Subcutaneous abdominal adipose tissue (tissue), 5 donors: Measurements from ENCODE around the gene ZBTB16.

ENCODE experiments used
- H3K27ac ChIP-seq: one replicate; pipeline ENCODE4 v1.7.0; 2013; ENCODE audit warnings: low read depth, mild to moderate bottlenecking, inconsistent platforms, low read length, moderate library complexity
- H3K27me3 ChIP-seq, 5 donors: one replicate each; pipeline ENCODE4 v1.7.0; 2013; ENCODE audit warnings: low read length in 5 of 5, inconsistent platforms in 1 of 5; ENCODE audit not compliant: control insufficient read depth in 5 of 5, insufficient read depth in 4 of 5
- H3K36me3 ChIP-seq, 5 donors: one replicate each; pipeline ENCODE4 v1.7.0; 2013; ENCODE audit warnings: low read length in 5 of 5; ENCODE audit not compliant: control insufficient read depth in 5 of 5, insufficient read depth in 5 of 5
- H3K4me1 ChIP-seq, 5 donors: one replicate each; pipeline ENCODE4 v1.7.0; 2013; ENCODE audit warnings: low read length in 5 of 5, mild to moderate bottlenecking in 3 of 5, moderate library complexity in 1 of 5; ENCODE audit not compliant: control insufficient read depth in 5 of 5, insufficient read depth in 5 of 5
- H3K4me3 ChIP-seq, 5 donors: one replicate each; pipeline ENCODE4 v1.7.0; 2013; ENCODE audit warnings: low read length in 5 of 5, low read depth in 1 of 5
- H3K9ac ChIP-seq, 5 donors: one replicate each; pipeline ENCODE4 v1.7.0; 2013; ENCODE audit warnings: low read length in 5 of 5, mild to moderate bottlenecking in 4 of 5, moderate library complexity in 3 of 5
- H3K9me3 ChIP-seq, 5 donors: one replicate each; pipeline ENCODE4 v1.7.0; 2013; ENCODE audit warnings: low read length in 5 of 5; ENCODE audit not compliant: control insufficient read depth in 5 of 5
- donor health status: healthy.
- donor health status: healthy.
- donor health status: healthy.
- donor health status: healthy.
- donor health status: healthy.

The ZBTB16 gene

DNA sequence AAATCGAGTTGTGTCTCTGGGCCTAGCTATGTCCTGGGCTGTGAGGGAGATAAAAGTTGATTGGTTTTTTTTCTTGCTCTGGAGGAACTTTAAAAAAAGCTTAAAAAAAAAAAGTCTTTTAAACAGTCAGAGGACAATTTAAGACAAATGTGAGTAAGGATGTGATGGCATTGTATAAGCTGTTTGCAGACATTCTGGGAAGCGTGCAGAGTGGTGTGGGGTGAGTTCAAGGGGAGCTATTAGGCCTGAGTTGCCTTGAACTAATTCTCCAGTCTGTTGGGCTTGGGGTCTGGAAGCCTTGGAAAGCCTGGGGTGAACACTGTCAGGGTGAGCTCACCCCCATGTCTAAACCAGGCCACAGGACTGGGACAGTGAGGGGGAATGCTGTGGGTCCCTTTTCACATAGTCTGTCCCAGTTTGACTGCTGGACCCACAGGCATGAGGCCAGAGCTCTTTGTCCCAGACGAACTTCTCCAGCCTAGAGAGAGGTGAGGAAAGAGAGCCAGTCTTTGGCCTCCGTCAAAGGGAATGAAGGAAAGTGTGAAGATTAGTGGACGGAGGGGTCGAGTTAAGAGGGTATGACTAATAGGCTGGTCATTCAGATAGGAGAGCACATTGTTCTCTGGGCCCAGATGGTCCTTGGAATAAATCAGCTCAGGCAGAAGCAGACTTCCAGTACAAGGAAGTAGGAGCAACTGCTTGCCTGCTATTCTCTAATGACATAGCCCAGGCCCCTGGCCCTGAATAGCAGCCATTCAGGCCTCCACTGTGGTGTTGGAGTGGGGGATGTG is 160.2 kb downstream of the ZBTB16 start:
- H3K4me1 ChIP-seq: peaks cover 0 to 39% (median 26%) of the 10 kb centered on the region in 5 donors
- no peaks in the 10 kb centered on the region for H3K27me3 ChIP-seq
- H3K36me3 ChIP-seq: peaks cover 0 to 28% (median 16%) of the 10 kb centered on the region in 5 donors
- H3K9ac ChIP-seq: no peak overlapping the region
- no peaks in the 10 kb centered on the region for H3K9me3 ChIP-seq
- no peak overlapping the region for H3K27ac ChIP-seq
- no peak overlapping the region for H3K4me3 ChIP-seq

DNA sequence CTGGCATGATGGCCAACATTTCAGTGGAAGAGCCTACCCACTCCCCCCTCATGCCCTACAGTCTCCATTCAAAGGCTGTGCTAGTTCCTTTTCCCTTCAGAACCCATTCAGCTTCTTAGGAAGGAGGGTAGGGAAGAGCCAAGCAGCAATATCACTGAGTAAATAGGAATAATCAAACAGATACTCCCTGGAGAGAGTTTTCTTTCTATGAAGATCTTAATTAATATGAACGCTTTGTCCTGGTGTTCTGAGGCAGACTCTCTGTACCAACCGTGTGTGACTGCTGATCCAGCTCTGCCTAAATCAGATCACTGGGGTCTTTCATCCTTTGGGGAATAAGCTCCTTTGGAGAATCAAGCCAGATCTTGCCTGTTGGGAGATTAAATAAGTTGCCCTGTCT is 161.5 kb downstream of the ZBTB16 start:
- no peak overlapping the region for H3K9ac ChIP-seq
- no peaks in the 10 kb centered on the region for H3K27me3 ChIP-seq
- H3K4me1 ChIP-seq: peaks cover 0 to 35% (median 24%) of the 10 kb centered on the region in 5 donors
- H3K4me3 ChIP-seq: no peak overlapping the region
- H3K36me3 ChIP-seq: peaks cover 0 to 22% (median 12%) of the 10 kb centered on the region in 5 donors
- H3K27ac ChIP-seq: no peak overlapping the region
- H3K9me3 ChIP-seq: no peaks in the 10 kb centered on the region

DNA sequence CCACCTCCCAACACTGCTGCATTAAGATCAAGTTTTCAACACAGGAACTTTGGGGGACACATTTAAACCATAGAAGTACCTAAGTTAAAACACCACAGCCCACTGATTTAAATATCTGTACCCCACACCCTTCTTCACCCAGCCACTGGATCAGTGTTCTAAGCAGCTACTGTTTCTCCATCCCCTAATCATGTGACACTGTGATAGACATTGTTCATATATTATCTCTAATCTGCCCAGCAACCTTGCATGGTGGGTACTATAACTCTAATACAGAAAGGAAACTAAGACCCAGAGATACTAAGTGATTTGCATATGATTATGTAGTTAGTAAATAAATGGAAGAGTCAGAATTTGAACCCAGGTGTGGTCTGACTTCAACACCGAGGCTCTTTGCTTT is 166.2 kb downstream of the ZBTB16 start:
- Histone ChIP-seq H3K4me1 (peaks cover 0 to 20% (median 13%) of the 10 kb centered on the region in 5 donors), H3K4me3 (no peak overlapping the region), H3K9ac (no peak overlapping the region), H3K9me3 (no peaks in the 10 kb centered on the region), H3K27me3 (no peaks in the 10 kb centered on the region), H3K36me3 (peaks cover 0 to 24% (median 19%) of the 10 kb centered on the region in 5 donors), H3K27ac (no peak overlapping the region)

DNA sequence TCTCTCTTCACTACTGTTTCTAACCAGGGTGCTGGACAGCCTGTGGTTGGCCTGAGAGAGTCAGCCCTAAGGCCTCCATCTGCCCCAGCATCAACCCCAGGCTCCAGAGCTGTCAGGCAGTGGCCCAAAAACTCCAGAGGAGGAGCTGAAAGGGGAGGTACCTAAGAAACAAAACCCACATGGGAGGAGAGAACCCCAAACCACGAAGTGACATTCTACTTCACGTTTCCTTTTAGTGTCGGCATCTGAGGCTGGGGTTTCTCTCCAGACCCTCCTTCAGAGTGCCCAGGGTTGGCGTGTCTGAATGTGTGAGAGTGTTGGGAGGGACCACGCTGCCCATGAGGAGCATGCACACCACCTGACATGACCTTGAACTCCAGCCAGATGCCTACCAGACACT is 166.8 kb downstream of the ZBTB16 start:
- H3K27ac ChIP-seq: no peak overlapping the region
- no peak overlapping the region for H3K9ac ChIP-seq
- H3K36me3 ChIP-seq: peaks cover 0 to 24% (median 19%) of the 10 kb centered on the region in 5 donors
- no peaks in the 10 kb centered on the region for H3K9me3 ChIP-seq
- no peak overlapping the region for H3K4me3 ChIP-seq
- peaks cover 0 to 20% (median 13%) of the 10 kb centered on the region in 5 donors for H3K4me1 ChIP-seq
- H3K27me3 ChIP-seq: no peaks in the 10 kb centered on the region

DNA sequence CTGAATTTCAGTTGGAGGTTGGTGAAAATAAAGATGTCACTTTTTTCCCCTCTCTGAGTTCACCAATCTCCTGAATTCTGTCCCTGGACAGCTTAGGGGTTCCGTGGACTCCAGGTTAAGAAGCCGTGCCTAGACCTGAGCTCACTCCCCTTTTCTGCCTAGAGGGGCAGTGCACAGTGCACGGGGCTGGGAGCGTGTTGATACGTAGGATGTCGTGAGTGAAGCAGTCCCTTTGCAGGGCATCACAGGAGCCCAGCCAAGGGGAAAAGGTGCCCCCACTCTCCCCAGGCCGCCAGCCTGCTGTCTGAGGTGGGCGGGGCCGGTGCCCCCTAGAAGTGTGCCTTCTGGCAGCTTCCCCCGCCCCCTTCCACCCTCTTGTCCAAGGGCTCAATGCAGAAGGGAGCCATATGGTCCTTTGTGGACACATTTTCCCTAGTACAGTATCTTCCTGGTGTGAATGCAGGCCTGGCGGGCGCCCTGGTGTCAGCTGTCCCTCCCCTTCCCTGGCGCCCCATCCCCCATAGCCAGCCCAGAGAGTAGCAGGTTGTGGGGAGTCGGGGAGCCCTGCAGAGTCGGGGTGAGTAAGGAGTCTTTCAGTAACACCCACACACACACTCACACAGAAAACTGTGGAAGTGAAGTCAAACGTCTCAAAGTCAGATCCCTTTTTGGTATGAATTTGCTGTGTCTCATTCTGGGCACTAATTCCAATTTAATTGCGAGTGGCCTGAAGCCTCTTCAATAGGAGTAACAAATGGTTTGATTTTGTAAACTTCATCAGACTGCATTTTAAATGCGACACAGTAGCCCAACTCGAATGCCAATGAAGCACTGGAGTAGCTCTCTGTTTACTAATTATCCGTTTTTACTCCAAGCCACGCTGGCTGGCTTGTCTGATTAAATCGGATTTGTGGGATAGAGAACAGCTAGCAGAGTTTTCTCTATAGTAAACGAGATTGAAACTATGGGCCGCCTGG is 169.2 kb downstream of the ZBTB16 start:
- H3K9me3 ChIP-seq: no peaks in the 10 kb centered on the region
- peak overlapping the region in 2 of 5 donors; percentile 7 to 30 for H3K4me3 ChIP-seq
- H3K36me3 ChIP-seq: peaks cover 0 to 11% (median 9%) of the 10 kb centered on the region in 5 donors
- no peaks in the 10 kb centered on the region for H3K27me3 ChIP-seq
- H3K9ac ChIP-seq: peak overlapping the region in 1 of 5 donors; percentile 38
- peaks cover 2 to 40% (median 30%) of the 10 kb centered on the region in 5 donors for H3K4me1 ChIP-seq
- no peak overlapping the region for H3K27ac ChIP-seq

DNA sequence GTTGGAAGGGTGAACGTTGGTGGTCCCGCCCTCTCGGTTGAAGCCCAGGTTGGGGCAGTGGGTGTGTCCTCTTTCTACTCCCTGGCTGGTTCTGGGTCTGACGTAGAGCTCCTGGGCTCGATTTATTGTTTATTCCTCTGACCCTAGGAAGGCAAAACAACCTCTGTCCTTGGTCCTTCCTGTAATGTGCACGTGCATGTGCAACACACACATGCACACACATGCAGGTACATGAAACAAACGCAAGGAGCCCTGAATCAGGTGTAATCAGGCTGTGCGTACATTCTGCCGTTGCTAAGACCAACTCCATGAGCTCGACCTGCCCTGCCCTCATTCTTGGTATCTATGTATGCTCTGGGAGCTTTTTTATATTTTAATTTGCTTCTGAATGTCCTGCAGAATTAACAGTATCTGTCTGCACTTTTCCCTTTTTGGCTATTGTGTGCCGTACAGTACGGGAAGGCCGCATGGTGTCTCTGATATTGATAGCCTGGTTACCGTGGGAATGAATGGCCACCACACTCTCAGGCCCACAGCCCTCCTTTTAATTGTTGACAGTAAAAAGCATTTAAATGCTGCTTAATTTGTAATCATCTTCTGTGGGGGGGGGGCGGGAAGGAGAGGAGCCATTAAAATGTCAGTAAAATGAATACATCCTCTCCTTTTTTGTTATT is 170.7 kb downstream of the ZBTB16 start:
- Histone ChIP-seq H3K4me3 (no peak overlapping the region), H3K9me3 (no peaks in the 10 kb centered on the region), H3K36me3 (peaks cover 0 to 11% (median 9%) of the 10 kb centered on the region in 5 donors), H3K27ac (no peak overlapping the region), H3K4me1 (peaks cover 2 to 40% (median 31%) of the 10 kb centered on the region in 5 donors), H3K27me3 (no peaks in the 10 kb centered on the region), H3K9ac (no peak overlapping the region)

DNA sequence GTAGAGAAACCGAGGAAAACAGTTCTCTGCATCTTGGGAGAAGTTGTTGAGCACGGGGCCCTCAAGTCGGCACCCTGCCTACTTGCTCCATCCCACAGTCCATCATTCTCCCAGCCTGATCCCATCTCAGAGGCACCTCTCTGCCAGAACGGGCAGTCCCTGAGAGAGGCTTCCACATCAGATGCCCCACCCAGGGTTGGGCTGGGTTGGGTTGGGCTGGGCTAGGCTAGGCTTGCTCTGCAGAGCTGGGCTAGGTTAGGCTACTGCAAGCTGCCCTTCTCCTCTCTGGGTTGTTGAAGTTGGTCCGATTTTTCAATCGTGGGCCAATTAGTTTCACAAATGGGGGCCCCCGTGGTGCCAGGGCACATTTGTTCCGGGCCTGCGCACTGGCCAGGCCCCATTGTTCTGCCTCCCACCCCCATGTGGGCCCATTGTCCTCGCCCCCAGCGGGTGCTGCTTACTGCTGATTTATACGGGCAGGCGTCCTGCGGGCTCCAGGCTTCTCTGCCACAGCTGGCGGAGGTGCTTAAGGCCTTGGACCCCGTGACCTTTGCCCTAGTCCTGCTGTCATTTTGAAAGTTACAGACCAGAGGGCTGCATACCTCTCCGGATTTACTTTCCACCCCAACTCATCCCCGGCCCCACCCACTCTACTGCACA is 173.0 kb downstream of the ZBTB16 start:
- Histone ChIP-seq H3K9ac (no peak overlapping the region), H3K27ac (no peak overlapping the region)

DNA sequence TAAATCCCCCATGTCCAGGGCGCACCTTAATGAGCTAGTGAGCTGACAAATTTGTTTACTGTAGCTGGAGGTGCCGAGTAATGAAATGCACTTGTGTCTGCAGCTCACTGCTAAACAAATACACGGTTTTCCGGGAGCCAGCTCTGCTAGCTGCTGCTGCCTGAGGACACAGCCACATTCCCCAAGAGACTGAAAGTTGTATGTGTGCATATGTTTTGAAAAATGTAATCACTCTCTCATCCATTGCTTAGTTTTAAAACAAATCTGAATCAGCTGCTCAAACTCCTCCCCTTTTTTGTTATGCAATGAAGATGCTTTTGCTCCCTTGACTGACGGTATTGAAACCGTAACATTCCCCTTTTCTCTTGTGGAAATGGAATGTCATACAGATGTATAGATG is 174.2 kb downstream of the ZBTB16 start:
- Histone ChIP-seq H3K4me3 (no peak overlapping the region), H3K9ac (no peak overlapping the region), H3K36me3 (peaks cover 0 to 7% (median 4%) of the 10 kb centered on the region in 5 donors), H3K27ac (no peak overlapping the region), H3K9me3 (no peaks in the 10 kb centered on the region), H3K4me1 (peaks cover 2 to 43% (median 30%) of the 10 kb centered on the region in 5 donors), H3K27me3 (no peaks in the 10 kb centered on the region)

More for the DNA sequence above, 173.0 kb downstream of the ZBTB16 start:
- Histone ChIP-seq H3K27me3 (no peaks in the 10 kb centered on the region), H3K4me1 (peaks cover 2 to 37% (median 31%) of the 10 kb centered on the region in 5 donors), H3K36me3 (peaks cover 0 to 4% (median 0%) of the 10 kb centered on the region in 5 donors), H3K4me3 (no peak overlapping the region), H3K9me3 (no peaks in the 10 kb centered on the region)

DNA sequence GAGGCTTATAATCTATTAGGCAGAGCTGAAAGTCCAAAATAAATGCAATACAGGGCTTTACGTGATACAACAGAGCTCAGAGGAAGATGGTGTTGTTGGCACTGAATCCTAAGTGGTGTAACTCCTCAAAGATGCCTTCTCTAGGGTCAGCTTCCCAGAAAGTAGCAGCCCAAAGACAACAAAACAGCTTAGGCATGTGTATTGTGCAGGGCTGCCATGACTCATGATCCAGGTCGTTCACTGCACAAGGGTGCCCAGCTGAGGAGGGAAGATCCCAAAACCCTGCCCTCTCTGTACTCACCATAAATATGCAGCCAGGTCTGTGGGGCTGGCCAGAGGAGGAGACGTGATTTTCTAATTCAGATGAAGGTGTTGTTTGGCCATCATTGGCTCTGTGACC is 177.3 kb downstream of the ZBTB16 start:
- H3K27ac ChIP-seq: no peak overlapping the region
- H3K9ac ChIP-seq: no peak overlapping the region
- H3K36me3 ChIP-seq: peaks cover 0 to 23% (median 10%) of the 10 kb centered on the region in 5 donors
- H3K9me3 ChIP-seq: no peaks in the 10 kb centered on the region
- H3K27me3 ChIP-seq: no peaks in the 10 kb centered on the region
- H3K4me1 ChIP-seq: peaks cover 4 to 45% (median 30%) of the 10 kb centered on the region in 5 donors
- no peak overlapping the region for H3K4me3 ChIP-seq
